SK-N-SH (cell line): Measurements from ENCODE around the gene SPAG6. TPM values are rescaled to one million over a fixed set of nuclear protein-coding genes. Genes with fewer than 3 reads are reported as not detected.
A peak's percentile ranks its signal among the peaks of the same experiment; 100 is the strongest.

Experiments used
- CTCF ChIA-PET: fragments of 300-600, 350-600 bp; formaldehyde crosslinking; extraction: SDS; loops from one replicate; lab custom pipeline; 2021; lab: Yijun Ruan, JAX
- POLR2A ChIA-PET: fragments of 350-600 bp; sonication (Branson Sonifier 250); formaldehyde crosslinking; extraction: SDS; loops from one replicate; lab custom pipeline; 2020; ENCODE audit warnings: antibody characterized with exemption, inconsistent platforms; lab: Yijun Ruan, JAX
- DNase-seq: peaks from one replicate; pipeline ENCODE4 v3.0.0; 2012
- H2AFZ ChIP-seq: fragments of 200-600 bp; sonication (generic); 2 replicates; pipeline ENCODE4 v1.8.1; 2016; ENCODE audit warnings: antibody characterized with exemption, mild to moderate bottlenecking, low read depth
- H3F3A ChIP-seq: fragments of 200-600 bp; sonication (generic); replicated peaks from 2 replicates; pipeline ENCODE3; 2016; ENCODE audit warnings: antibody characterized with exemption, mild to moderate bottlenecking; ENCODE audit not compliant: insufficient read depth
- H3K27ac ChIP-seq, 2 experiments: fragments of 200-500 bp in 1 of 2; fragments of 200-600 bp in 1 of 2; sonication (Bioruptor generic) in 1 of 2; sonication (generic), shearing (Covaris generic) in 1 of 2; 2 replicates each; pipeline versions ENCODE4 v1.5.1 to v1.6.1; 2014 to 2016; ENCODE audit warnings: low read depth in 2 of 2, inconsistent platforms in 1 of 2, low read length in 1 of 2, mild to moderate bottlenecking in 1 of 2, mixed read lengths in 1 of 2
- H3K27me3 ChIP-seq: fragments of 200-600 bp; sonication (generic), shearing (Covaris generic); 2 replicates; pipeline ENCODE4 v1.6.1; 2016; ENCODE audit warnings: mixed run types; ENCODE audit not compliant: insufficient read depth
- H3K36me3 ChIP-seq, 2 experiments: fragments of 200-500 bp in 1 of 2; fragments of 200-600 bp in 1 of 2; sonication (Bioruptor generic) in 1 of 2; sonication (generic) in 1 of 2; replicated peaks in 1 of 2; 2 replicates each; pipeline versions ENCODE3 to v1.5.1; 2014 to 2016; ENCODE audit warnings: low read length in 1 of 2, mild to moderate bottlenecking in 1 of 2; ENCODE audit not compliant: insufficient read depth in 2 of 2, control insufficient read depth in 1 of 2
- H3K4me1 ChIP-seq, 2 experiments: fragments of 200-500 bp in 1 of 2; fragments of 200-600 bp in 1 of 2; sonication (Bioruptor generic) in 1 of 2; sonication (generic), shearing (Covaris generic) in 1 of 2; 2 replicates each; pipeline versions ENCODE4 v1.5.1 to v1.6.1; 2014 to 2016; ENCODE audit warnings: low read depth in 1 of 2, low read length in 1 of 2, mixed run types in 1 of 2; ENCODE audit not compliant: insufficient read depth in 2 of 2, control insufficient read depth in 1 of 2
- H3K4me2 ChIP-seq: fragments of 200-600 bp; sonication (generic), shearing (Covaris generic); 2 replicates; pipeline ENCODE4 v1.6.1; 2017; ENCODE audit warnings: mixed run types
- H3K4me3 ChIP-seq, 2 experiments: fragments of 200-500 bp in 1 of 2; fragments of 200-600 bp in 1 of 2; sonication (Bioruptor generic) in 1 of 2; sonication (generic), shearing (Covaris generic) in 1 of 2; 2 replicates each; pipeline versions ENCODE4 v1.5.1 to v1.8.1; 2014 to 2016; ENCODE audit warnings: low read depth in 2 of 2, inconsistent platforms in 1 of 2, low read length in 1 of 2, mild to moderate bottlenecking in 1 of 2, mixed read lengths in 1 of 2, moderate library complexity in 1 of 2
- H3K79me2 ChIP-seq: fragments of 200-600 bp; sonication (generic); 2 replicates; pipeline ENCODE4 v1.8.1; 2017; ENCODE audit warnings: mild to moderate bottlenecking; ENCODE audit not compliant: insufficient read depth
- H3K9ac ChIP-seq: fragments of 200-600 bp; sonication (generic); 2 replicates; pipeline ENCODE4 v1.6.1; 2017; ENCODE audit warnings: mixed run types
- H3K9me2 ChIP-seq: fragments of 200-600 bp; sonication (generic); 2 replicates; pipeline ENCODE4 v1.6.1; 2017; ENCODE audit warnings: mixed run types
- H3K9me3 ChIP-seq: fragments of 200-600 bp; sonication (generic); 2 replicates; pipeline ENCODE4 v1.6.1; 2017; ENCODE audit warnings: mixed run types, mild to moderate bottlenecking, moderate library complexity
- H4K20me1 ChIP-seq: fragments of 200-600 bp; sonication (generic); 2 replicates; pipeline ENCODE4 v1.6.1; 2017; ENCODE audit warnings: mild to moderate bottlenecking, mixed run types; ENCODE audit not compliant: insufficient read depth
- CHD2 ChIP-seq: fragments of 150-350 bp; IDR thresholded peaks from 2 replicates; pipeline ENCODE4 v1.6.1; 2018; ENCODE audit warnings: low read length; ENCODE audit not compliant: partially characterized antibody
- EZH2phosphoT487 ChIP-seq: fragments of 200-600 bp; sonication (generic); IDR thresholded peaks from 2 replicates; pipeline ENCODE4 v1.6.1; 2017; ENCODE audit warnings: low read depth, mixed run types, mild to moderate bottlenecking, antibody characterized with exemption, moderate library complexity, borderline replicate concordance
- FOXJ3 ChIP-seq: sonication (generic); formaldehyde crosslinking; IDR thresholded peaks from 2 replicates; pipeline ENCODE4 v1.5.1; 2020; ENCODE audit warnings: mild to moderate bottlenecking, missing genetic modification reagents
- GABPA ChIP-seq: IDR thresholded peaks from 2 replicates; pipeline ENCODE4 v1.4.0; 2012; ENCODE audit warnings: low read depth, mild to moderate bottlenecking
- GATA2 ChIP-seq: sonication (generic); formaldehyde crosslinking; IDR thresholded peaks from 2 replicates; pipeline ENCODE4 v1.5.0; 2020; ENCODE audit warnings: mild to moderate bottlenecking, missing genetic modification reagents
- JUND ChIP-seq: IDR thresholded peaks from 2 replicates; pipeline ENCODE4 v1.4.0; 2012
- MEF2A ChIP-seq: IDR thresholded peaks from 2 replicates; pipeline ENCODE4 v1.4.0; 2012; ENCODE audit warnings: low read depth, borderline replicate concordance
- NRF1 ChIP-seq: IDR thresholded peaks from 2 replicates; pipeline ENCODE4 v1.6.1; 2012; ENCODE audit warnings: low read depth, mild to moderate bottlenecking, low read length
- RAD21 ChIP-seq: IDR thresholded peaks from 2 replicates; pipeline ENCODE4 v1.6.1; 2012; ENCODE audit warnings: mild to moderate bottlenecking, low read length
- RFX5 ChIP-seq: IDR thresholded peaks from 2 replicates; pipeline ENCODE4 v1.6.1; 2012; ENCODE audit warnings: mild to moderate bottlenecking, improper control_type of control experiment, low read length
- RXRA ChIP-seq: IDR thresholded peaks from 2 replicates; pipeline ENCODE4 v1.4.0; 2012; ENCODE audit warnings: low read depth, mild to moderate bottlenecking, borderline replicate concordance
- SIN3A ChIP-seq: IDR thresholded peaks from 2 replicates; pipeline ENCODE4 v1.6.1; 2012; ENCODE audit warnings: low read depth, mild to moderate bottlenecking, low read length, moderate library complexity, borderline replicate concordance
- SMC3 ChIP-seq: IDR thresholded peaks from 2 replicates; pipeline ENCODE4 v1.6.1; 2012; ENCODE audit warnings: low read depth, low read length, improper control_type of control experiment
- TAF1 ChIP-seq: IDR thresholded peaks from 2 replicates; pipeline ENCODE4 v1.6.1; 2012; ENCODE audit warnings: low read depth, mild to moderate bottlenecking, low read length, moderate library complexity, borderline replicate concordance
- TCF12 ChIP-seq: IDR thresholded peaks from 2 replicates; pipeline ENCODE4 v1.4.0; 2012
- YY1 ChIP-seq: IDR thresholded peaks from 2 replicates; pipeline ENCODE4 v1.4.0; 2012; ENCODE audit warnings: low read depth, mild to moderate bottlenecking
- WGBS: methylation state at CpG from one replicate; pipeline ENCODE4 v1.1.6; 2017; ENCODE audit warnings: low lambda C conversion rate; 5-methylcytosine and 5-hydroxymethylcytosine counted together
- polyA plus RNA-seq, 3 experiments: library from polyadenylated mRNA; depleted of rRNA; stranded (reverse); fragments of >200 nt; gene quantifications; 2 replicates each; pipeline ENCODE4 v1.2.3, GENCODE V29; 2012
- TF ChIP-seq, protein P1 (sequence below): fragments of 150-350 bp; IDR thresholded peaks from 2 replicates; pipeline ENCODE4 v1.6.1; 2017; ENCODE audit warnings: antibody characterized with exemption, low read length, low read depth, borderline replicate concordance
- TF ChIP-seq, protein P2 (sequence below): IDR thresholded peaks from 2 replicates; pipeline ENCODE4 v1.4.0; 2012; ENCODE audit warnings: low read depth
- TF ChIP-seq, protein P3 (sequence below): IDR thresholded peaks from 2 replicates; pipeline ENCODE4 v1.4.0; 2012; ENCODE audit warnings: low read depth, borderline replicate concordance
- TF ChIP-seq, protein P4 (sequence below): IDR thresholded peaks from 2 replicates; pipeline ENCODE4; 2012
- TF ChIP-seq, protein P5 (sequence below): fragments of 150-350 bp; IDR thresholded peaks from 2 replicates; pipeline ENCODE4 v1.6.1; 2016; ENCODE audit warnings: mild to moderate bottlenecking, low read depth, low read length
- TF ChIP-seq, protein P6 (sequence below): fragments of 200-600 bp; sonication (generic); IDR thresholded peaks from 2 replicates; pipeline ENCODE4 v1.6.1; 2017; ENCODE audit warnings: antibody characterized with exemption, mild to moderate bottlenecking, moderate library complexity

SPAG6 gene
- polyA plus RNA-seq, 1 of the 3 experiments (the other 2 are of a cell fraction) = 0.77 TPM

DNA sequence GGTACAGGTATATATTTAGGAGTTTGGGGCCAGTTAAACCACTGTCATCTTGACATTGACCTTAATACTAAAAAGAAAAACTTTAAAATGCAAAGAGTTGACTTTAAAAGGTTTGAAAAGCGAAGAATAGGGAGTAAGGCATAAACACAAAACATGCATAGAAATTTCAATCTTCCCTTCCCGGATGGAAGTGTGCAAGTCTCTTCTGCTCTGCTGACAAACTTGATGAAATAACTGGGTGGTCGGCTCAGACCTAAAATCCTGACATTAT is 3.4 kb upstream of the SPAG6 start:
- H3K27me3 ChIP-seq = peaks cover 58% of the 10 kb centered on the region
- H3K79me2 ChIP-seq = no peaks in the 10 kb centered on the region
- no peak overlapping the region for H3K27ac ChIP-seq
- no peaks in the 10 kb centered on the region for H3F3A ChIP-seq
- WGBS = 54% methylated on average over 3 of the region's 3 CpGs
- H3K4me1 ChIP-seq = peaks cover 0 to 13% of the 10 kb centered on the region in 2 experiments; a peak in 2 of 4 replicates
- H3K9me3 ChIP-seq = no peaks in the 10 kb centered on the region
- peak overlapping the region; percentile 96; the same call in 1 of the 2 replicates for H3K4me2 ChIP-seq
- DNase-seq = no peak
- no peaks in the 10 kb centered on the region for H4K20me1 ChIP-seq
- H2AFZ ChIP-seq = no peak overlapping the region
- TF ChIP-seq GABPA = no peak
- no peak for TF ChIP-seq SIN3A
- no peak for TF ChIP-seq TCF12
- TF ChIP-seq, protein P1, sequence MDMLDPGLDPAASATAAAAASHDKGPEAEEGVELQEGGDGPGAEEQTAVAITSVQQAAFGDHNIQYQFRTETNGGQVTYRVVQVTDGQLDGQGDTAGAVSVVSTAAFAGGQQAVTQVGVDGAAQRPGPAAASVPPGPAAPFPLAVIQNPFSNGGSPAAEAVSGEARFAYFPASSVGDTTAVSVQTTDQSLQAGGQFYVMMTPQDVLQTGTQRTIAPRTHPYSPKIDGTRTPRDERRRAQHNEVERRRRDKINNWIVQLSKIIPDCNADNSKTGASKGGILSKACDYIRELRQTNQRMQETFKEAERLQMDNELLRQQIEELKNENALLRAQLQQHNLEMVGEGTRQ = no peak
- TF ChIP-seq TAF1 = no peak
- no peak for TF ChIP-seq NRF1
- TF ChIP-seq CHD2 = no peak
- TF ChIP-seq JUND = no peak
- no peak for TF ChIP-seq SMC3
- TF ChIP-seq RXRA = no peak
- TF ChIP-seq, protein P2, sequence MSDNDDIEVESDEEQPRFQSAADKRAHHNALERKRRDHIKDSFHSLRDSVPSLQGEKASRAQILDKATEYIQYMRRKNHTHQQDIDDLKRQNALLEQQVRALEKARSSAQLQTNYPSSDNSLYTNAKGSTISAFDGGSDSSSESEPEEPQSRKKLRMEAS = no peak
- no peak for TF ChIP-seq YY1
- TF ChIP-seq RAD21 = no peak
- TF ChIP-seq EZH2phosphoT487 = no peak
- TF ChIP-seq MEF2A = no peak
- TF ChIP-seq FOXJ3 (CRISPR knock-in tag) = no peak
- TF ChIP-seq GATA2 (CRISPR knock-in tag) = no peak
- H3K9ac ChIP-seq = no peak overlapping the region
- CTCF ChIA-PET = interaction anchor here (1.4 kb wide), 1 partner anchor 244 kb away, joined by 4 read pairs; no protein-coding TSS in a partner anchor
- no peaks in the 10 kb centered on the region for H3K36me3 ChIP-seq
- no peaks in the 10 kb centered on the region for H3K9me2 ChIP-seq
- H3K4me3 ChIP-seq = peak overlapping the region in 1 of 2 experiments; percentile 72; a peak in 1 of 4 replicates
- POLR2A ChIA-PET = no interaction called here

DNA sequence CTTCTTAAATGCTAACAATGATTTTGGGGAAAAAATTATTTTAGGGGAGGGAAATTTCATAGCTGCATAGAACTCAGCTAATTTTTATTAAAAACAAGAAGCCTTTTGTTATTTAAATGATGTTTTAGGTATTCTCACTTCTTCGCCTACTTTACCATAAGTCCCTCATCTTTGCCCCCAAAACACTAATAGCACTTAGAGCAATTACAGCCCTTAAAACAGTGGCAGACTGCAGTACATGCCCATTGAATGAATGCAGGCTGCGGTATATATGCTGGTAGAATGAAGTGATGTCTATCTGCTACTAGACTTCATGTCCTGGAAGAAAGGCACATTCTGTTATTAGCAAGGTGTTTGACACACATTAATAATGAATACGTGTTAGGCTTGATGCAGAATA is 2.9 kb upstream of the SPAG6 start:
- peaks cover 0 to 13% of the 10 kb centered on the region in 2 experiments; a peak in 2 of 4 replicates for H3K4me1 ChIP-seq
- WGBS = 70% methylated on average over 3 of the region's 3 CpGs
- H3F3A ChIP-seq = no peaks in the 10 kb centered on the region
- no peak overlapping the region for H3K4me2 ChIP-seq
- no peaks in the 10 kb centered on the region for H4K20me1 ChIP-seq
- no peaks in the 10 kb centered on the region for H3K9me3 ChIP-seq
- peaks cover 55% of the 10 kb centered on the region for H3K27me3 ChIP-seq
- no peak overlapping the region for H3K4me3 ChIP-seq
- DNase-seq = no peak
- no peak overlapping the region for H3K27ac ChIP-seq
- H3K9me2 ChIP-seq = no peaks in the 10 kb centered on the region
- CTCF ChIA-PET = interaction anchor here (1.0 kb wide), 2 partner anchors 144 to 740 kb away, joined by 3 read pairs; no protein-coding TSS in a partner anchor
- H3K9ac ChIP-seq = no peak overlapping the region
- H3K79me2 ChIP-seq = no peaks in the 10 kb centered on the region
- POLR2A ChIA-PET = no interaction called here
- H3K36me3 ChIP-seq = no peaks in the 10 kb centered on the region
- no peak overlapping the region for H2AFZ ChIP-seq
- TF ChIP-seq FOXJ3 (CRISPR knock-in tag) (no peak), GATA2 (CRISPR knock-in tag) (no peak), EZH2phosphoT487 (no peak), RFX5 (no peak)
- TF ChIP-seq, protein P1 = no peak
- TF ChIP-seq, protein P3, sequence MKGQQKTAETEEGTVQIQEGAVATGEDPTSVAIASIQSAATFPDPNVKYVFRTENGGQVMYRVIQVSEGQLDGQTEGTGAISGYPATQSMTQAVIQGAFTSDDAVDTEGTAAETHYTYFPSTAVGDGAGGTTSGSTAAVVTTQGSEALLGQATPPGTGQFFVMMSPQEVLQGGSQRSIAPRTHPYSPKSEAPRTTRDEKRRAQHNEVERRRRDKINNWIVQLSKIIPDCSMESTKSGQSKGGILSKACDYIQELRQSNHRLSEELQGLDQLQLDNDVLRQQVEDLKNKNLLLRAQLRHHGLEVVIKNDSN = no peak
- TF ChIP-seq, protein P4, sequence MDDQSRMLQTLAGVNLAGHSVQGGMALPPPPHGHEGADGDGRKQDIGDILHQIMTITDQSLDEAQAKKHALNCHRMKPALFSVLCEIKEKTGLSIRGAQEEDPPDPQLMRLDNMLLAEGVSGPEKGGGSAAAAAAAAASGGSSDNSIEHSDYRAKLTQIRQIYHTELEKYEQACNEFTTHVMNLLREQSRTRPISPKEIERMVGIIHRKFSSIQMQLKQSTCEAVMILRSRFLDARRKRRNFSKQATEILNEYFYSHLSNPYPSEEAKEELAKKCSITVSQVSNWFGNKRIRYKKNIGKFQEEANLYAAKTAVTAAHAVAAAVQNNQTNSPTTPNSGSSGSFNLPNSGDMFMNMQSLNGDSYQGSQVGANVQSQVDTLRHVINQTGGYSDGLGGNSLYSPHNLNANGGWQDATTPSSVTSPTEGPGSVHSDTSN = no peak
- TF ChIP-seq, protein P5, sequence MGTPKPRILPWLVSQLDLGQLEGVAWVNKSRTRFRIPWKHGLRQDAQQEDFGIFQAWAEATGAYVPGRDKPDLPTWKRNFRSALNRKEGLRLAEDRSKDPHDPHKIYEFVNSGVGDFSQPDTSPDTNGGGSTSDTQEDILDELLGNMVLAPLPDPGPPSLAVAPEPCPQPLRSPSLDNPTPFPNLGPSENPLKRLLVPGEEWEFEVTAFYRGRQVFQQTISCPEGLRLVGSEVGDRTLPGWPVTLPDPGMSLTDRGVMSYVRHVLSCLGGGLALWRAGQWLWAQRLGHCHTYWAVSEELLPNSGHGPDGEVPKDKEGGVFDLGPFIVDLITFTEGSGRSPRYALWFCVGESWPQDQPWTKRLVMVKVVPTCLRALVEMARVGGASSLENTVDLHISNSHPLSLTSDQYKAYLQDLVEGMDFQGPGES = no peak
- TF ChIP-seq, protein P6, sequence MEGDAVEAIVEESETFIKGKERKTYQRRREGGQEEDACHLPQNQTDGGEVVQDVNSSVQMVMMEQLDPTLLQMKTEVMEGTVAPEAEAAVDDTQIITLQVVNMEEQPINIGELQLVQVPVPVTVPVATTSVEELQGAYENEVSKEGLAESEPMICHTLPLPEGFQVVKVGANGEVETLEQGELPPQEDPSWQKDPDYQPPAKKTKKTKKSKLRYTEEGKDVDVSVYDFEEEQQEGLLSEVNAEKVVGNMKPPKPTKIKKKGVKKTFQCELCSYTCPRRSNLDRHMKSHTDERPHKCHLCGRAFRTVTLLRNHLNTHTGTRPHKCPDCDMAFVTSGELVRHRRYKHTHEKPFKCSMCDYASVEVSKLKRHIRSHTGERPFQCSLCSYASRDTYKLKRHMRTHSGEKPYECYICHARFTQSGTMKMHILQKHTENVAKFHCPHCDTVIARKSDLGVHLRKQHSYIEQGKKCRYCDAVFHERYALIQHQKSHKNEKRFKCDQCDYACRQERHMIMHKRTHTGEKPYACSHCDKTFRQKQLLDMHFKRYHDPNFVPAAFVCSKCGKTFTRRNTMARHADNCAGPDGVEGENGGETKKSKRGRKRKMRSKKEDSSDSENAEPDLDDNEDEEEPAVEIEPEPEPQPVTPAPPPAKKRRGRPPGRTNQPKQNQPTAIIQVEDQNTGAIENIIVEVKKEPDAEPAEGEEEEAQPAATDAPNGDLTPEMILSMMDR = no peak
- TF ChIP-seq, protein P2 = no peak
